HCT116 (cell line): ENCODE measurements around the gene RNF13. TPM values are rescaled to one million over a fixed set of nuclear protein-coding genes. Genes with fewer than 3 reads are reported as not detected.

Experiments used
- ATAC-seq: fragments of 200-7000 bp; cut with Tn5 transposase; 2 replicates; pipeline ENCODE4 v1.9.1; 2020; ENCODE audit warnings: mild to moderate bottlenecking, moderate library complexity
- BruUV-seq: library from RNA; stranded (reverse); fragments of 400-500 nt; replicated peaks from 2 replicates; lab custom pipeline; 2021; lab: Mats Ljungman, UMichigan
- CTCF ChIA-PET: fragments of 300-600 bp; sonication (Branson Sonifier 250); formaldehyde crosslinking; loops from one replicate; lab custom pipeline; 2021; ENCODE audit warnings: antibody characterized with exemption; lab: Charles Lee
- POLR2A ChIA-PET: fragments of 300-600, 350-600 bp; sonication (Branson Sonifier 250); formaldehyde crosslinking; loops from one replicate; lab custom pipeline; 2021; ENCODE audit warnings: antibody characterized with exemption; lab: Charles Lee
- RAD21 ChIA-PET, 2 experiments: fragments of 300-600 bp; sonication (Branson Sonifier 250); formaldehyde crosslinking; loops; one replicate each; lab custom pipeline; 2023; ENCODE audit warnings: low total read pairs in 2 of 2; ENCODE audit not compliant: uncharacterized antibody in 2 of 2, unreplicated experiment in 2 of 2, low non-redundant PET in 1 of 2; lab: Charles Lee
- DNase-seq: peaks from one replicate; pipeline ENCODE4 v3.0.0-alpha.2; 2010; ENCODE audit warnings: low read depth, low spot score
- H2AFZ ChIP-seq: fragments of 200-600 bp; shearing (Covaris generic), sonication (generic); 2 replicates; pipeline ENCODE4 v1.6.1; 2017; ENCODE audit warnings: low read depth, mixed run types, mixed read lengths, antibody characterized with exemption, low read length; ENCODE audit not compliant: poor library complexity, severe bottlenecking
- H3K27ac ChIP-seq: 2 replicates; pipeline ENCODE4 v1.5.1; 2012; ENCODE audit warnings: low read depth, low read length
- H3K27me3 ChIP-seq: fragments of 200-600 bp; sonication (generic); 2 replicates; pipeline ENCODE4 v1.6.1; 2016; ENCODE audit warnings: mixed run types, low read length, mixed read lengths; ENCODE audit not compliant: insufficient read depth
- H3K36me3 ChIP-seq, 2 experiments: fragments of 200-500 bp in 1 of 2; fragments of 200-600 bp in 1 of 2; sonication (Bioruptor generic) in 1 of 2; sonication (generic) in 1 of 2; 2 replicates each; pipeline versions ENCODE4 v1.5.1 to v1.6.1; 2014 to 2016; ENCODE audit warnings: low read length in 2 of 2, inconsistent platforms in 1 of 2, mixed read lengths in 1 of 2, mixed run types in 1 of 2; ENCODE audit not compliant: insufficient read depth in 2 of 2, control insufficient read depth in 1 of 2
- H3K4me1 ChIP-seq, 2 experiments: fragments of 200-600 bp in 1 of 2; sonication (generic) in 1 of 2; 2 replicates each; pipeline versions ENCODE4 v1.5.1 to v1.6.1; 2012 to 2017; ENCODE audit warnings: low read length in 2 of 2, inconsistent platforms in 1 of 2, mild to moderate bottlenecking in 1 of 2, mixed read lengths in 1 of 2, mixed run types in 1 of 2, moderate library complexity in 1 of 2; ENCODE audit not compliant: insufficient read depth in 2 of 2, control insufficient read depth in 1 of 2
- H3K4me2 ChIP-seq: fragments of 200-600 bp; sonication (generic); 2 replicates; pipeline ENCODE4 v1.6.1; 2017; ENCODE audit warnings: mixed run types, low read length, mixed read lengths
- H3K4me3 ChIP-seq, 2 experiments: fragments of 200-600 bp in 1 of 2; sonication (generic) in 1 of 2; replicated peaks in 1 of 2; 2 replicates each; pipeline ENCODE4 v1.5.1; 2011 to 2016; ENCODE audit warnings: low read length in 2 of 2, control low read depth in 1 of 2, low read depth in 1 of 2, mild to moderate bottlenecking in 1 of 2, mixed read lengths in 1 of 2, mixed run types in 1 of 2
- H3K79me2 ChIP-seq: fragments of 200-600 bp; sonication (generic); 2 replicates; pipeline ENCODE4 v1.6.1; 2017; ENCODE audit warnings: mild to moderate bottlenecking, mixed run types, low read length, moderate library complexity, mixed read lengths; ENCODE audit not compliant: insufficient read depth
- H3K9ac ChIP-seq: fragments of 200-600 bp; sonication (generic); 2 replicates; pipeline ENCODE4 v1.6.1; 2016; ENCODE audit warnings: low read length, mixed read lengths
- H3K9me2 ChIP-seq: fragments of 200-600 bp; sonication (generic), shearing (Covaris generic); 2 replicates; pipeline ENCODE4 v1.6.1; 2017; ENCODE audit warnings: mixed run types, mild to moderate bottlenecking, moderate library complexity; ENCODE audit not compliant: insufficient read depth
- H3K9me3 ChIP-seq, 2 experiments: fragments of 200-500 bp in 1 of 2; fragments of 200-600 bp in 1 of 2; sonication (Bioruptor generic) in 1 of 2; sonication (generic) in 1 of 2; 2 replicates each; pipeline ENCODE4 v1.6.1; 2014 to 2017; ENCODE audit warnings: low read length in 2 of 2, mixed read lengths in 2 of 2, inconsistent platforms in 1 of 2, low read depth in 1 of 2, mild to moderate bottlenecking in 1 of 2, mixed run types in 1 of 2, moderate library complexity in 1 of 2; ENCODE audit not compliant: control insufficient read depth in 1 of 2, insufficient read depth in 1 of 2
- H4K20me1 ChIP-seq: fragments of 200-600 bp; sonication (generic), shearing (Covaris generic); 2 replicates; pipeline ENCODE4 v1.6.1; 2017; ENCODE audit warnings: mixed run types, mild to moderate bottlenecking, moderate library complexity; ENCODE audit not compliant: insufficient read depth
- CBX3 ChIP-seq: IDR thresholded peaks from 2 replicates; pipeline ENCODE4 v1.6.1; 2012; ENCODE audit warnings: low read depth
- EGR1 ChIP-seq: IDR thresholded peaks from 2 replicates; pipeline ENCODE4 v1.6.1; 2012; ENCODE audit warnings: low read depth
- ELF1 ChIP-seq: IDR thresholded peaks from 2 replicates; pipeline ENCODE4 v1.6.1; 2012; ENCODE audit warnings: low read depth, borderline replicate concordance
- EZH2 ChIP-seq: fragments of 200-600 bp; sonication (generic); IDR thresholded peaks from 2 replicates; pipeline ENCODE4 v1.6.1; 2017; ENCODE audit warnings: antibody characterized with exemption, mixed run types
- JUND ChIP-seq: IDR thresholded peaks from 2 replicates; pipeline ENCODE4 v1.6.1; 2012
- POLR2AphosphoS5 ChIP-seq: IDR thresholded peaks from 2 replicates; pipeline ENCODE4 v1.6.1; 2011; ENCODE audit warnings: mild to moderate bottlenecking, low read depth, low read length, moderate library complexity
- SIN3A ChIP-seq: IDR thresholded peaks from 2 replicates; pipeline ENCODE4 v1.6.1; 2012; ENCODE audit warnings: low read depth
- SP1 ChIP-seq: IDR thresholded peaks from 2 replicates; pipeline ENCODE4 v1.6.1; 2012; ENCODE audit warnings: low read depth
- SRF ChIP-seq: IDR thresholded peaks from 2 replicates; pipeline ENCODE4 v1.6.1; 2012; ENCODE audit warnings: low read depth
- TCF7L2 ChIP-seq: IDR thresholded peaks from 2 replicates; pipeline ENCODE4 v1.7.0; 2011; ENCODE audit warnings: borderline replicate concordance, inconsistent platforms; ENCODE audit not compliant: insufficient read depth, insufficient read length; ENCODE audit errors: extremely low read depth
- YY1 ChIP-seq: IDR thresholded peaks from 2 replicates; pipeline ENCODE4 v1.6.1; 2011; ENCODE audit warnings: low read length, low read depth, moderate library complexity, mild to moderate bottlenecking; ENCODE audit not compliant: insufficient replicate concordance; ENCODE audit errors: extremely low read depth
- ZNF274 ChIP-seq: fragments of 200-500 bp; sonication (Bioruptor generic); IDR thresholded peaks from 2 replicates; pipeline ENCODE4 v1.6.1; 2014; ENCODE audit warnings: mild to moderate bottlenecking, low read depth, low read length, inconsistent platforms
- intact Hi-C: fragments of 100-400 bp; cut with micrococcal nuclease; formaldehyde crosslinking; loops from 2 replicates; pipeline ENCODE4 v1.10.0; 2022
- total RNA-seq: library from RNA; stranded (reverse); gene quantifications from one replicate; pipeline ENCODE4 v1.2.1, GENCODE V29; 2021; ENCODE audit not compliant: unreplicated experiment
- TF ChIP-seq, protein P1 (sequence below), 3 experiments: fragments of 200-600 bp in 1 of 3; sonication (generic) in 1 of 3; IDR thresholded peaks in 2 of 3; conservative IDR thresholded peaks in 1 of 3; 2 replicates each; pipeline ENCODE4 v1.5.1; 2012 to 2017; ENCODE audit warnings: low read depth in 2 of 3, low read length in 2 of 3, antibody characterized with exemption in 1 of 3, borderline replicate concordance in 1 of 3, control low read depth in 1 of 3, mild to moderate bottlenecking in 1 of 3, mixed read lengths in 1 of 3, mixed run types in 1 of 3, moderate library complexity in 1 of 3; ENCODE audit not compliant: insufficient read depth in 1 of 3
- TF ChIP-seq, protein P2 (sequence below): IDR thresholded peaks from 2 replicates; pipeline ENCODE4 v1.6.1; 2012; ENCODE audit warnings: low read depth

RNF13 gene
- total RNA-seq, 1 experiment from 2014 or later = 39.9 TPM

GRCh38 chr3:149770246-149770645 is 42.8 kb upstream of the RNF13 start:
- no peaks in the 10 kb centered on the region for H3K9me3 ChIP-seq
- no peak overlapping the region for H3K9ac ChIP-seq
- ChIA-PET CTCF (interaction anchor here (0.6 to 3.9 kb wide), 6 partner anchors 12 to 276 kb away, joined by 3 to 32 read pairs (median 4); partner anchors contain the start of gene COMMD2), RAD21 (no interaction called here), POLR2A (no interaction called here)
- H3K36me3 ChIP-seq = no peaks in the 10 kb centered on the region
- no peaks in the 10 kb centered on the region for H3K27me3 ChIP-seq
- H3K4me2 ChIP-seq = no peak overlapping the region
- no peak overlapping the region for H3K4me3 ChIP-seq
- ATAC-seq (no peak), DNase-seq (no peak)
- BruUV-seq = no TSS peak
- H4K20me1 ChIP-seq = no peaks in the 10 kb centered on the region
- intact Hi-C loops = no loop called here
- no peaks in the 10 kb centered on the region for H3K9me2 ChIP-seq
- TF ChIP-seq, protein P1, sequence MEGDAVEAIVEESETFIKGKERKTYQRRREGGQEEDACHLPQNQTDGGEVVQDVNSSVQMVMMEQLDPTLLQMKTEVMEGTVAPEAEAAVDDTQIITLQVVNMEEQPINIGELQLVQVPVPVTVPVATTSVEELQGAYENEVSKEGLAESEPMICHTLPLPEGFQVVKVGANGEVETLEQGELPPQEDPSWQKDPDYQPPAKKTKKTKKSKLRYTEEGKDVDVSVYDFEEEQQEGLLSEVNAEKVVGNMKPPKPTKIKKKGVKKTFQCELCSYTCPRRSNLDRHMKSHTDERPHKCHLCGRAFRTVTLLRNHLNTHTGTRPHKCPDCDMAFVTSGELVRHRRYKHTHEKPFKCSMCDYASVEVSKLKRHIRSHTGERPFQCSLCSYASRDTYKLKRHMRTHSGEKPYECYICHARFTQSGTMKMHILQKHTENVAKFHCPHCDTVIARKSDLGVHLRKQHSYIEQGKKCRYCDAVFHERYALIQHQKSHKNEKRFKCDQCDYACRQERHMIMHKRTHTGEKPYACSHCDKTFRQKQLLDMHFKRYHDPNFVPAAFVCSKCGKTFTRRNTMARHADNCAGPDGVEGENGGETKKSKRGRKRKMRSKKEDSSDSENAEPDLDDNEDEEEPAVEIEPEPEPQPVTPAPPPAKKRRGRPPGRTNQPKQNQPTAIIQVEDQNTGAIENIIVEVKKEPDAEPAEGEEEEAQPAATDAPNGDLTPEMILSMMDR (IDR thresholded peaks at IDR 0.05 in 2 of 3, conservative IDR thresholded peaks at IDR 0.05 in 1 of 3; ENCODE audit: borderline replicate concordance in 1 of 3, insufficient read depth in 1 of 3, low read depth in 2 of 3, low read length in 2 of 3) = peak in 2 of 3 experiments; percentile 26; a peak in 2 of 6 replicates
- no peak for TF ChIP-seq EZH2
- H3K4me1 ChIP-seq = no peaks in the 10 kb centered on the region
- H3K79me2 ChIP-seq = no peaks in the 10 kb centered on the region
- no peak overlapping the region for H3K27ac ChIP-seq
- no peak overlapping the region for H2AFZ ChIP-seq

DNA sequence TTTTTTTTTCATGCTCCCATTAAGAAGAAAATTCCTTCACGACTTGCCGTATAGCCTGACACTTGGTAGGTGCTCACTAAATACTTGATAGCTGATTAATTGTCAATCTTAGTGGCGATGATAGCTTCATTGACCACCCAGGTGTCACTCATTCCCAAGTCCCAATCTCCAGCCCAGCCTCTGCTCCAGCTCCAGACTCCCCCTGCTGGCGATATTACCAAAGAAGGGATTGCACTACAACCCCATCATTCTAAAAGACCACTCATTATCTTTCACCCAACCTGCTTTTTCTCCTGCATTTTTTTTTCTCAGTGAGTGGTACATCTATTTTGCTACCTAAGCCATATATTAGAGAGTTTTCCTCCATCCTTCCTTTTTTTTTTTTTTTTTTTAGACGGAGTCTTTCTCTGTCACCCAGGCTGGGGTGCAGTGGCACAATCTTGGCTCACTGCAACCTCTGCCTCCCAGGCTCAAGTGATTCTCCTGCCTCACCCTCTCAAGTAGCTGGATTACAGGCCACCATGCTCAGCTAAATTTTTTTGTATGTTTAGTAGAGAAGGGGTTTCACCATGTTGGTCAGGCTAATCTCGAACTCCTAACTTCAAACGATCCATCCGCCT is 41.3 kb upstream of the RNF13 start:
- H3K4me1 ChIP-seq = no peaks in the 10 kb centered on the region
- H3K79me2 ChIP-seq = no peaks in the 10 kb centered on the region
- no peak overlapping the region for H3K4me2 ChIP-seq
- no peaks in the 10 kb centered on the region for H4K20me1 ChIP-seq
- H3K9me2 ChIP-seq = no peaks in the 10 kb centered on the region
- ChIA-PET POLR2A (no interaction called here), CTCF (interaction anchor here (0.6 to 3.9 kb wide), 24 partner anchors 8 to 577 kb away, joined by 3 to 32 read pairs (median 4); partner anchors contain the start of genes ANKUB1, COMMD2 and WWTR1), RAD21 (interaction anchor here (0.8 to 1.0 kb wide), 3 partner anchors 37 to 258 kb away, joined by 3 to 5 read pairs (median 3); no protein-coding TSS in a partner anchor)
- no TSS peak for BruUV-seq
- H3K4me3 ChIP-seq = no peak overlapping the region
- no peak overlapping the region for H3K27ac ChIP-seq
- intact Hi-C loops = loop anchor here (1.0 kb wide), 2 partner anchors 259 to 277 kb away; no protein-coding TSS in a partner anchor
- H3K9me3 ChIP-seq = no peaks in the 10 kb centered on the region
- H3K27me3 ChIP-seq = no peaks in the 10 kb centered on the region
- no peaks in the 10 kb centered on the region for H3K36me3 ChIP-seq
- peak; percentile 33 for DNase-seq
- no peak overlapping the region for H2AFZ ChIP-seq
- H3K9ac ChIP-seq = no peak overlapping the region
- peak; percentile 97 for ATAC-seq
- TF ChIP-seq EZH2 = no peak
- 0 out of 2 replicates have a peak, but pooled peaks have one; percentile 38 for TF ChIP-seq CBX3
- no peak for TF ChIP-seq ELF1
- no peak for TF ChIP-seq SRF
- no peak for TF ChIP-seq YY1
- no peak for TF ChIP-seq ZNF274
- TF ChIP-seq JUND = no peak
- no peak for TF ChIP-seq TCF7L2
- no peak for TF ChIP-seq EGR1
- TF ChIP-seq POLR2AphosphoS5 = no peak
- no peak for TF ChIP-seq SIN3A
- TF ChIP-seq SP1 = no peak
- TF ChIP-seq, protein P2, sequence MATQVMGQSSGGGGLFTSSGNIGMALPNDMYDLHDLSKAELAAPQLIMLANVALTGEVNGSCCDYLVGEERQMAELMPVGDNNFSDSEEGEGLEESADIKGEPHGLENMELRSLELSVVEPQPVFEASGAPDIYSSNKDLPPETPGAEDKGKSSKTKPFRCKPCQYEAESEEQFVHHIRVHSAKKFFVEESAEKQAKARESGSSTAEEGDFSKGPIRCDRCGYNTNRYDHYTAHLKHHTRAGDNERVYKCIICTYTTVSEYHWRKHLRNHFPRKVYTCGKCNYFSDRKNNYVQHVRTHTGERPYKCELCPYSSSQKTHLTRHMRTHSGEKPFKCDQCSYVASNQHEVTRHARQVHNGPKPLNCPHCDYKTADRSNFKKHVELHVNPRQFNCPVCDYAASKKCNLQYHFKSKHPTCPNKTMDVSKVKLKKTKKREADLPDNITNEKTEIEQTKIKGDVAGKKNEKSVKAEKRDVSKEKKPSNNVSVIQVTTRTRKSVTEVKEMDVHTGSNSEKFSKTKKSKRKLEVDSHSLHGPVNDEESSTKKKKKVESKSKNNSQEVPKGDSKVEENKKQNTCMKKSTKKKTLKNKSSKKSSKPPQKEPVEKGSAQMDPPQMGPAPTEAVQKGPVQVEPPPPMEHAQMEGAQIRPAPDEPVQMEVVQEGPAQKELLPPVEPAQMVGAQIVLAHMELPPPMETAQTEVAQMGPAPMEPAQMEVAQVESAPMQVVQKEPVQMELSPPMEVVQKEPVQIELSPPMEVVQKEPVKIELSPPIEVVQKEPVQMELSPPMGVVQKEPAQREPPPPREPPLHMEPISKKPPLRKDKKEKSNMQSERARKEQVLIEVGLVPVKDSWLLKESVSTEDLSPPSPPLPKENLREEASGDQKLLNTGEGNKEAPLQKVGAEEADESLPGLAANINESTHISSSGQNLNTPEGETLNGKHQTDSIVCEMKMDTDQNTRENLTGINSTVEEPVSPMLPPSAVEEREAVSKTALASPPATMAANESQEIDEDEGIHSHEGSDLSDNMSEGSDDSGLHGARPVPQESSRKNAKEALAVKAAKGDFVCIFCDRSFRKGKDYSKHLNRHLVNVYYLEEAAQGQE = no peak
